CD1c-positive myeloid dendritic cell (primary cell): ENCODE results near the gene STARD3NL.
A peak's percentile ranks its signal among the peaks of the same experiment; 100 is the strongest.
"Not testable (repeated sequence)": the region's sequence is repeated elsewhere in the genome, so short reads cannot be mapped to it uniquely, and the experiment has no call there.

ENCODE experiments used
- DNase-seq: peaks from one replicate; pipeline ENCODE4 v3.0.0-alpha.2; 2016; ENCODE audit errors: extremely low spot score

The STARD3NL gene

GRCh38 chr7:38264602-38265001, 86.6 kb downstream of the STARD3NL start:
- DNase-seq, result not testable (repeated sequence)

DNA sequence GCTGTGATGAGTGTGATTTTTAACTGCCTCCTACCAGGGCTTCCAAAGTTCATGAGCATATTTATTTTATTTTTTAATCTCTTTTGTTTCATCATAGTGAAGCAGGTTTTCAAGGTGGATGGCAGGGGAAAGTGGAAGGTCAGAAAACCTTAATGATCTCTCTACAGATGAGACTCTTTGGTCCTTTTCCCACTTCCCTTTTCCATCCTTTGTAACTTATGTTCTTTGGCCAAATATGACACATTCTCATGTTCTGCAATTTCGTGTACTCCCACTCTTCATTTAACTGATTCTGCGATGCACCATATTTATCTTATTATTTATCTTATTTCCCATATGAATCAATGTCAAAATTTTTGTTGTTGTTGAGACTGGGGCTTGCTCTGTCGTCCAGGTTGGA, 87.9 kb downstream of the STARD3NL start:
- DNase-seq, result peak; percentile 59

DNA sequence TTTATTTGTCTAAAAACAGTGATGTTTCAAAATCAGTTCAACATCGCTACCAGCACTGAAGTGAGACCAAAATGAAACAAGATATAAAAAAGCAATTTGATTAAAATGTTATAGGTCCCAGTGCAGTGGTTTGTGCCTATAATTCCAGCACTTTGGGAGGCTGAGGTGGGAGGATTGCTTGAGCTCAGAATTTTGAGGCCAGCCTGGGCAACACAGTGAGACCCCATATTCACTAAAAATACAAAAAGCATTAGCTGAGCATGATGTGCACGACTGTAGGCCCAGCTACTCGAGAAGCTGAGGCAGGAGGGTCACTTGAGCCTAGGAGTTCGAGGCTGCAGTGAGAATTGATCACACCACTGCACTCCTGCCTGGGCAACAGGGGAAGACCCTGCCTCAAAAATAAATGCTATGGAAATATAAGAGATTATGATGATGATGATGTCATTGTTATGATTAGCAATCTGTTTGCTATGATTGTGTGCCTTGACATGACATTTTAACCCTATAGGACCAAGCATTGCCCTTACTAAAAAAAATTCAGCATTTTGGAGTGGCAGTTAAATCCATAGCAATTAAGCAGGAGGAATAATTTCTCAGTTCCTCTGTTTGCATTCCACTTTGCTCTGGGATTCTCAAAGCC, 91.8 kb downstream of the STARD3NL start:
- DNase-seq, result not testable (repeated sequence)

GRCh38 chr7:38270405-38270804, 92.4 kb downstream of the STARD3NL start:
- DNase-seq, result not testable (repeated sequence)

GRCh38 chr7:38273286-38273995, 95.4 kb downstream of the STARD3NL start, which contains the start of gene TARP:
TARP (minus strand) TSS chr7:38273636.
- no peak for DNase-seq

DNA sequence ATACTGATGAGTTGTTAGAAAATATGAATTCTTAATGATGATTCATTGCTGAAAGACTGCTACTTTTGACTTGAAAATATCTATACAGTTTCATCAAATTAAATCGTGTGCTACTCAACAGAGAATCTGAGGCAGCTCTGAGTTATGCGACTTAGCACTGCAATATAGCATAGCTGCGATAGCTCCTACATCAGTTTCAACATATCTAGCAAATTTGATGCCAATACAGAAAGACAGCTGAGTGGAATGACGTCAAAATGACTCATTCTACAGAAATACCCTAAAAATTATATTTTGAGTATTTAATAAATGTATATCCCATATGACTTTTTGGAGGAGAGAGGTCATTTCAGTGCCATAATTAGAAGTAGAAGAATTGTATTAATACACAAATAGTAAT, 96.4 kb downstream of the STARD3NL start:
- DNase-seq, result peak; percentile 57

DNA sequence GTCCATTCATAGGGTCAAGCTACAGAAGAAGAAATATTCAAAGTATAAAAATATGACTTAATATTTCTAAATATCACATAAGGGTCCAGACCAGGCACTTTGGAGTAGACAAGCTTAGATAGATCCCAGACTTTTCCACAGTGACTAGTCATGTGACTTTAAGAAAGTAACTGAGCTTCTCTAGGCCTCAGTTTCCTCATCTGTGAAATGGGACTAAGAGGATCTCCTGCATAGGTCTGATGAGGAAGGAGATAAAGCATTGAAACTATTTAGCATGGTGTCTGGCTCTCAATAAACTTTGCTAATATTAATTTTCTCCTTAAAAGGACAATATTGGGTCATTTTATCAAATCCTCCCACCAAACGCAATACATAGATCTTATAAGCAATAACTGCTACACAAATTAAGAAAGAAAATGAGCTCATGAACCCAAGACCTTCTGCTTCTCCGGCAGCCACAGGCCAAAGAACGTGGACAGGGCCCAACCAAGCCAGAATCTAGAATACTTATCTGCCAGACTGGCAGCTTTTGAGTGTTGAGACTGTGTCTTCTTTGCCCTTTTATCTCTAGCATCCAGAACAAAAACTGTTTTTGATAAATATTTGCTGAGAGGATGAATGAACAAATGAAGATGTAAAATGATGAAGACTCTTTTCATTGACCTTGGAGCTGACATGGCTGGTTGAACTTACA, 97.0 kb downstream of the STARD3NL start:
- DNase-seq, result no peak

GRCh38 chr7:38276096-38276877, 98.2 kb downstream of the STARD3NL start:
- DNase-seq, result peak; percentile 86

- no peak for DNase-seq
These were observed 102.0 kb downstream of the STARD3NL start for GRCh38 chr7:38280000-38280399.
